Subcutaneous adipose tissue (tissue), 4 donors: ENCODE measurements around the gene TMEM45A. TPM values are rescaled to one million over a fixed set of nuclear protein-coding genes. Genes with fewer than 3 reads are reported as not detected.

Source experiments
- CTCF ChIP-seq: fragments of 450-650 bp; IDR thresholded peaks from one replicate; pipeline ENCODE4 v1.5.1; 2016; ENCODE audit warnings: low read depth, mild to moderate bottlenecking, control low read depth, antibody characterized with exemption, moderate library complexity
- total RNA-seq, 4 donors: library from RNA; depleted of rRNA; stranded (reverse); fragments of >200 nt; gene quantifications; one replicate each; pipeline ENCODE4 v1.1.0, GENCODE V29; 2016

Gene TMEM45A
- total RNA-seq, 4 donors from 2014 or later: 12.2 to 22.2 (median 12.7) TPM

DNA sequence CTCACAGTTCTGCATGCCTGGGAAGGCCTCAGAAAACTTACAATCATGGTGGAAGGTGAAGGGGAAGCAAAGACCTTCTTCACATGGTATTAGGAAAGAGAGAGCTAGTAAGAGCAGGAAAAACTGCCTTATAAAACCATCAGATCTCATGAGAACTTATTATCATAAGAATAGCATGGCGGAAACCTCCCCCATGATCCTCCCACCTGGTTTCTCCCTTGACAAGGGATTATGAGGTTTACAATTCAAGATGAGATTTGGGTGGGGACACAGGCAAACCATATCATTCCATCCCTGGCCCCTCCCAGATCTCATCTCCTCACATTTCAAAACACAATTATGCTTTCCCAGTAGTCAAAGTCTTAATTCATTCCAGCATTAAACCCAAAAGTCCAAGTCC is 34.6 kb upstream of the TMEM45A start:
- no peak for TF ChIP-seq CTCF

DNA sequence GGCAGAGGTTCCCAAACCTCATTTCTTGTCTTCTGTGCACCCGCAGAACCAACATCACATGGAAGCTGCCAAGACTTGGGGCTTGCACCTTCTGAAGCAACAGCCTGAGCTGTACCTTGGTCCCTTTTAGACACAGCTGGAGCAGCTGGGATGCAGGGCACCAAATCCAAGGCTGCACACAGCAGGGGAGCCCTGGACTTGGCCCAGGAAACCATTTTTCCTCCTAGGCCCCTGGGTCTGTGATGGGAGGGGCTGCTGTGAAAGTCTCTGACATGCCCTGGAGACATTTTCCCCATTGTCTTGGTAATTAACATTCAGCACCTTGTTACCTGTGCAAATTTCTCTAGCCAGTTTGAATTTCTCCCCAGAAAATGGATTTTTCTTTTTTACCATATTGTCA is 33.6 kb upstream of the TMEM45A start:
- no peak for TF ChIP-seq CTCF

- no peak for TF ChIP-seq CTCF
Measured at GRCh38 chr3:100463002-100463401, 29.4 kb upstream of the TMEM45A start.

- no peak for TF ChIP-seq CTCF
Measured at GRCh38 chr3:100463646-100464155, 28.7 kb upstream of the TMEM45A start.

- TF ChIP-seq CTCF: no peak
Measured at GRCh38 chr3:100465892-100466777, 26.3 kb upstream of the TMEM45A start.

GRCh38 chr3:100467133-100467532 is 25.3 kb upstream of the TMEM45A start:
- no peak for TF ChIP-seq CTCF

- no peak for TF ChIP-seq CTCF
Measured at GRCh38 chr3:100468676-100469075, 23.7 kb upstream of the TMEM45A start.
